ENCODE data around the gene TWSG1.

GRCh38 chr18:9379118-9379517, 44.5 kb downstream of the TWSG1 start:
- no peak for TF ChIP-seq POLR2A (IDR thresholded peaks at IDR 0.05; ENCODE audit: low read depth, low read length)
- TF ChIP-seq TAF1 (IDR thresholded peaks at IDR 0.05; ENCODE audit: borderline replicate concordance, low read depth, low read length), result no peak
- TF ChIP-seq POLR2AphosphoS5 (IDR thresholded peaks at IDR 0.05; ENCODE audit: low read depth, low read length), result no peak
